Suppressor macrophage treated with lipopolysaccharide for 1 hour (primary cell): ENCODE data around the gene SLC24A3.

Experiments used
- DNase-seq, 3 donors: peaks; one replicate each; pipeline ENCODE4 v3.0.0-alpha.2; 2020 to 2022

SLC24A3 gene

GRCh38 chr20:19560881-19561480 lies 348.5 kb downstream of the SLC24A3 start:
- DNase-seq: no peak

DNA sequence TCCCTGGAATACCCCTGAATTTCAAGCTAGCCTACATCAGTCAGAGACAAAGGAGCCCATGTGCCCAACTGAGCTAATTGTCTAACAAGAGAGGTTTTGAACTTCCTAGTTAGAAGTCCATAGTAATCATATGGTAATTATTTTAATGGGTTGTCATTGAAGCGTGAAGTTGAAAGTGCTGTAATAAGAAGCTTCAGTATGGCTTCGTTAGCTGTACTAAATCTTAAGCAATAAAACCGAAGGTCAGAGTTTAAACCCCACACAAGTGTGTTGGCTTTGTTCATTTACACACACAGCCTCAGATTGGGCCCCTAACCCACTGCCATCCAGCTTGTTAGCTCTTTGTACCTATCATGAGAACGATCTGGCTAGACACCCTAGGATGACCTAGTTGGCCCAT lies 350.0 kb downstream of the SLC24A3 start:
- no peak for DNase-seq

DNA sequence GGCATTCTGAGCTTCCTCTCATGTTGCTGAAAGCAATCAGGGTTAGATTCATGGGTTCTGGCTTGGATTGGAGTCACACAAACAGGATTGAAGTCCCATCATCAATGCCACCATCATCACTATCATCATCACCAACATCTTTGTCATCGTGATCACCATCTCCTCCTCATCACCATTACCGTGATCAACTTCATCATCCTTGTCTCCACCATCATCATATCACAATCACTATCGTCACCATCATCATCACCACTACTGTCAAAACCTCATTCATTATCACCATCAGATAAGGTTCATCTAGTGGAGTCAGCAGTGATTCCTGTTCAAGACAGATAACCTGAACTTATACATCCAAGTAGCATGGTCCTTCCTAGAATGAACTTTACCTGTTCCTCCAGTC lies 351.8 kb downstream of the SLC24A3 start:
- no peak for DNase-seq

GRCh38 chr20:19565736-19566135 lies 353.3 kb downstream of the SLC24A3 start:
- peak; percentile 27 to 67 (median 27) for DNase-seq

- peak; percentile 69 to 86 (median 84) for DNase-seq
Measured at GRCh38 chr20:19566226-19566945, 353.9 kb downstream of the SLC24A3 start.

DNA sequence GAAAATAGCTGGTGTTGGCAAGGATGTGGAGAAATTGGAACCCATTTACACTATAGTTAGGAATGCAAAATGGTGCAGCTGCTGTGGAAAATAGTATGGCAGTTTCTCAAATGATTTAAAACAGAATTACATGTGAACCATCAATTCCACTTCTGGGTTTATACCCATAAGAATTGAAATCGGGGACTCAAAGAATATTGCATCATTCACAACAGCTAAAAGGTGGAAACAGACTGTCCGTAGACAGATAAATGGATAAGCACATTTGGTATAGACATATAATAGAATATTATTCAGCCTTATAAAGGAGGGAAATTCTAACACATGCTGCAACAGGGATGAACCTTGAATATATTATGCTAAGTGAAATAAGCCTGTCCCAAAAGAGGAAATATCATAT lies 355.7 kb downstream of the SLC24A3 start:
- DNase-seq: no peak

- no peak for DNase-seq
Measured at GRCh38 chr20:19571996-19572395, 359.6 kb downstream of the SLC24A3 start.

DNA sequence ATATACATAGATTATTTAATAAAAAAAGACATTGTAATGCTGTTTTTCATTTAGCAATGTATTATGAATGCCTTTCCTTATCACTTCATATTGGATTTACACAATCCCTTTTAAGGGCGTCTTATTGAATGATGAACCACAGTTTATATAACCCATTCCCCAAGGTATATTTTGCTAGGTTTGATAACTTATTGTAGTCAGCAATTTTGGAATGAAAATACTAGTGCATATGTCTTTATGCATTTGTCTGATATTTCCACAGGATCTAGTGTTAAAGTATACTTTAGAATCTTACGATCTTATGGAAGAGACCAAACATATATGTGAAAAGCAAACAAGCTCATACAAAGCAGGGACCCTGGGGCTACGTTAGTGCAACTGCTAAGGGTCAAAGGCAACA lies 365.2 kb downstream of the SLC24A3 start:
- no peak for DNase-seq

- DNase-seq: no peak
Measured at GRCh38 chr20:19582782-19583181, 370.3 kb downstream of the SLC24A3 start.

DNA sequence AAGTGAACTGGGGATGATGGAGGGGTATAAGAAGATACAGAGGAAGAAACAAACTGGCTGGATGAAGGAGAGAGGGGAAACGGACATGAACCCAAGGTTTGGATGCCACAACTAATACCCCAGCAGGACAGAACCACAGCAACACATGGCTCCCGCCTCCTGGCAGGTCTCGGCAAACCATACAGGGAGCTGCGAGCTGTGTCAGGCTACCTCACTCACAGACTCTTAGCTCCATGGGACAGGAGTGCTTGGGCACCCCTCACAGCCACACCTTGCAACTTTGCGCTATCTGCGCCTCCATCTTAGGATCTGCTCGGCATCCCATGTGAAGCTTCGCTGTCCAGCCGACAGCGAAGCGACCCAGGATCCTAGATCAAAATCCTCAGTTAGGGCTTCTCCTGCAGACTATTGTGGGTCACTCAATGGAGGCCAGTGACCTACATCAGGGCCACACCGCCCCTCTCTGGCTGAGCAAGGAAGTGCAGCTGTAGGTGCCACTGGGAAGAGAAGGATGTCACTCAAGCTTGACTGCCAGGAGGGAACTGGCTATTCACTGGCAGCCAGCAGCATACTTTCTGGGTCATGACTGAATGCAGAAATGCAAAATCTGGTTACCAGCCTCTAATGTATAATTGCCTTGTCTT lies 371.2 kb downstream of the SLC24A3 start:
- peak; percentile 79 to 86 (median 84) for DNase-seq

DNA sequence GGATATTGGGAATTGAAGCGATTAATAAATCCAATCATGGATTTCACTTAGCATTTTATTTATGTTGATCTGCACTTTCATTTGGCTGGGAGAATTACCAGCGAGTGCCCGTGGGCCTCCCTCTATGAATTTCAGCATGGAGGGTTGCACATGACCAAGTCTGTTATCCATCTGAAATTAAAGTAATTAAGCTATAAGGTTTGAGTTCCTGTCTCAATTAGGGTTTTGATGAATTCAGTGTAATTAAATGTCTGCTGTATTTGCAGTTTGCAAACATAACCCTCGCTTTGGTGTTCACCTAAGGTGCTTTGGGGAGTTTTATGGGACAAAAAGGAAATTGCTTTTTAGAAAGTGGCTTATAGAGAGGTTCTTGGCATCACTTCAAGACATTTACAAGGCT lies 375.8 kb downstream of the SLC24A3 start:
- no peak for DNase-seq

GRCh38 chr20:19588732-19589131 lies 376.3 kb downstream of the SLC24A3 start:
- DNase-seq: no peak

DNA sequence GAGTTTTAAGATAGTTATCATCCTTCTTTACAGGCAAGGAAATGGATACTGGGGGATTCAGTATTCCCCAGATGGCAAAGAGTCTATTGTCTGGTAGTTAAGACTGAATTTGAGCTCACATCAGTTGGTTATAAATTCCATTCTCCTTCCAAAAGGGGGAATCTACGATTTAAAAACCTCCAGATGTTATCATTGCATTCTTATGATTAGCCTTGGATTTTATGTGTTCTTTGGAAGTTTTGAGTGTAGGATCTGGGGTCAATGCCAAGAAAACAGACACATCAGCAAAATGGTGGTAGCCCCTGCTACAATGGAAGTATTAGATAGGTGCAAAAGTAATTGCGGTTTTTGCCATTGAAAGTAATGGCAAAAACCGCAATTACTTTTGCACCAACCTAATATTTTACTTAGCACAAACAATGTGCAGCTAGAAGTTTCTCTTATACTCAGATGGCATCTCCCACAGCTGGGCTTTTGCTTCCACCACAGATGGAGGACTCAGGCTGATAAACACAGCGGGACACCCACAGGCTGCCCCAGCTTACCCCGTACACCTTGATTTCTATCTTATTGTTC lies 377.4 kb downstream of the SLC24A3 start:
- DNase-seq: no peak

GRCh38 chr20:19590382-19590781 lies 377.9 kb downstream of the SLC24A3 start:
- no peak for DNase-seq

- DNase-seq: no peak
Measured at GRCh38 chr20:19593762-19594161, 381.3 kb downstream of the SLC24A3 start.

- no peak for DNase-seq
Measured at GRCh38 chr20:19594896-19595295, 382.5 kb downstream of the SLC24A3 start.

GRCh38 chr20:19598117-19598850 lies 385.8 kb downstream of the SLC24A3 start:
- DNase-seq: no peak

GRCh38 chr20:19599200-19599599 lies 386.8 kb downstream of the SLC24A3 start:
- no peak for DNase-seq

DNA sequence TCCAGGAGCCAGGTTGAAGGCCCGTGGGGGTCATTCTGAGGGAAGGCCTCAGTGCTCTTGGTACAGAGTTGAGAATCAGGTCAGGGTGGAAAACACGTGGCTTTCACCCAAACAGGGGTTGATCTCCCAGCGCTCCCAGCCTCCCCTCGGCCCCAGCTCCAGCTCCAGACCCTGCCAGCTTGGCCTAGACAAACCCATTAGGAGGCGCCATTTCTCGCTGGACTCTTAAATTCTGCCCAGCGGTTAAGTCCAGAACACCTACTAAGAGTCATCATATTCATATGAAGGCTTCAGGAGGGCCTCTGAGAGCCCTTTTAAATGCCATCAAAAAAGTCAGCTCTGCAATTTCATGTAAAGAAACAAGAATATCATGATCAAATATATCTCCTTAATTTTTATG lies 387.6 kb downstream of the SLC24A3 start:
- DNase-seq: no peak

GRCh38 chr20:19601126-19601810 lies 388.8 kb downstream of the SLC24A3 start:
- DNase-seq: no peak

GRCh38 chr20:19602675-19603375 lies 390.4 kb downstream of the SLC24A3 start:
- DNase-seq: no peak

DNA sequence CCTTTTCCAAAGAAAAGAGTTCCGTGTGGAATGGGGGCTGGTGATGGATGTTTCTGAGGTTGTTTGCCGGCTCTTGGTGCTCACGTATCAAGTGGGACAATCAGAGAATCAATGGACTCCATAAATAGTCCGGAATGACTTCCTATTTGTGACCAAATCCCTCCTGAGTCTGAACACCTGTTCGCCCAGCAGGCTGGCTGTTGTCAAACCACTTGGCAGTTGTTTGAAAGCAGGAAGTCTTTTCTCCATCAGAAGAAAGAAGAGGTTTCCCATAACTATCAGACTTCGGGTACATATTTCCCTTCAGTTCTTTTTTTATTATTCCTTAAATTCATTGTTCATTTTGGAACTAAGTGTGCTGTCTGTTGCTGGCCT lies 390.9 kb downstream of the SLC24A3 start:
- no peak for DNase-seq
